ENCODE measurements around the gene TRIM44.

TRIM44 gene

GRCh38 chr11:35662649-35663407 is at the start of gene TRIM44:
Gene TRIM44 (plus strand): TSS chr11:35662775. CDS start chr11:35663112, 337 bp downstream.
- peak; percentile 91 for DNase-seq

- peak; percentile 21 for DNase-seq
These were observed 47.5 kb upstream of the TRIM44 start for GRCh38 chr11:35614939-35615569.

- peak; percentile 71 for DNase-seq
These were observed 46.4 kb upstream of the TRIM44 start for GRCh38 chr11:35615921-35616900.

- DNase-seq: no peak
These were observed 45.3 kb upstream of the TRIM44 start for GRCh38 chr11:35617316-35617686.

GRCh38 chr11:35617687-35618496 is 44.7 kb upstream of the TRIM44 start, which contains the start of gene FJX1:
Gene FJX1 (plus strand): TSS chr11:35618460. CDS start chr11:35618637, 177 bp downstream.
- DNase-seq: peak; percentile 92

GRCh38 chr11:35618497-35619115 is 44.0 kb upstream of the TRIM44 start:
- DNase-seq: peak; percentile 27

- peak; percentile 18 for DNase-seq
These were observed 43.3 kb upstream of the TRIM44 start for GRCh38 chr11:35619116-35619854.

GRCh38 chr11:35619855-35620640 is 42.5 kb upstream of the TRIM44 start:
- no peak for DNase-seq

- DNase-seq: no peak
These were observed 41.8 kb upstream of the TRIM44 start for GRCh38 chr11:35620795-35621194.

- DNase-seq: no peak
These were observed 41.0 kb upstream of the TRIM44 start for GRCh38 chr11:35621620-35622019.

GRCh38 chr11:35622070-35622469 is 40.5 kb upstream of the TRIM44 start:
- DNase-seq: no peak

- DNase-seq: peak; percentile 80
These were observed 38.9 kb upstream of the TRIM44 start for GRCh38 chr11:35623621-35624168.

GRCh38 chr11:35624316-35624715 is 38.3 kb upstream of the TRIM44 start:
- DNase-seq: peak; percentile 73

- DNase-seq: peak; percentile 65
These were observed 37.8 kb upstream of the TRIM44 start for GRCh38 chr11:35624781-35625180.

GRCh38 chr11:35626501-35626900 is 36.1 kb upstream of the TRIM44 start:
- DNase-seq: no peak

GRCh38 chr11:35629511-35629910 is 33.1 kb upstream of the TRIM44 start:
- DNase-seq: no peak

- no peak for DNase-seq
These were observed 32.7 kb upstream of the TRIM44 start for GRCh38 chr11:35629914-35630313.

GRCh38 chr11:35631891-35632290 is 30.7 kb upstream of the TRIM44 start:
- DNase-seq: no peak

- DNase-seq: no peak
These were observed 30.3 kb upstream of the TRIM44 start for GRCh38 chr11:35632301-35632700.

Measured in inflammatory macrophage treated with lipopolysaccharide for 4 hours (primary cell).